ENCODE results near the gene GRID1.
"Not testable (repeated sequence)": the region's sequence is repeated elsewhere in the genome, so short reads cannot be mapped to it uniquely, and the experiment has no call there.

GRID1 gene

DNA sequence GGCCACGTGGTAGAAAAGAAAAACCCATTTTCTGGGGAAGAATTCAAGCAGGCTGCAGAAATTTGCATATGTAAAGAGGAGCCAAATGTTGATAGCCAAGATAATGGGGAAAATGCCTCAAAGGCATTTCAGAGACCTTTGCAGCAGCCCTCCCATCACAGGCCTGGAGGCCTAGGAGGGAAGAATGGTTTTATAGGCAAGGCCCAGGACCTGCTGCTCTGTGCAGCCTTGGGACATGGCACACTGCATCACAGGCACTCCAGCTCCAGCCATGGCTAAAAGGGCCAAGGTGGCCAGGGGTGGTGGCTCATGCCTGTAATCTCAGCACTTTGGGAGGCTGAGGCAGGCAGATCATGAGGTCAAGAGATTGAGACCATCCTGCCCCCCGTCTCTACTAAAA lies 128.5 kb downstream of the GRID1 start:
- H3K9me3 Mint-ChIP-seq (ENCODE audit: low read depth); H3K36me3 Mint-ChIP-seq; H3K27me3 Mint-ChIP-seq; H3K4me3 Mint-ChIP-seq; H3K27ac Mint-ChIP-seq; H3K4me1 Mint-ChIP-seq (ENCODE audit: low read depth): not testable (repeated sequence)

GRCh38 chr10:86234541-86235270 lies 131.9 kb downstream of the GRID1 start:
- no peak overlapping the region for H3K4me3 Mint-ChIP-seq
- peaks cover 2% of the 10 kb centered on the region for H3K36me3 Mint-ChIP-seq
- peaks cover 4% of the 10 kb centered on the region for H3K9me3 Mint-ChIP-seq (ENCODE audit: low read depth)
- no peak overlapping the region for H3K27ac Mint-ChIP-seq
- no peaks in the 10 kb centered on the region for H3K4me1 Mint-ChIP-seq (ENCODE audit: low read depth)
- H3K27me3 Mint-ChIP-seq: no peaks in the 10 kb centered on the region

GRCh38 chr10:86234107-86234506 lies 132.5 kb downstream of the GRID1 start:
- peaks cover 4% of the 10 kb centered on the region for H3K9me3 Mint-ChIP-seq (ENCODE audit: low read depth)
- peaks cover 2% of the 10 kb centered on the region for H3K36me3 Mint-ChIP-seq
- H3K27me3 Mint-ChIP-seq: no peaks in the 10 kb centered on the region
- H3K27ac Mint-ChIP-seq: no peak overlapping the region
- no peak overlapping the region for H3K4me3 Mint-ChIP-seq
- H3K4me1 Mint-ChIP-seq (ENCODE audit: low read depth): no peaks in the 10 kb centered on the region

GRCh38 chr10:86233131-86233530 lies 133.5 kb downstream of the GRID1 start:
- Mint-ChIP-seq H3K27ac (no peak overlapping the region), H3K36me3 (peaks cover 2% of the 10 kb centered on the region), H3K4me1 (ENCODE audit: low read depth) (no peaks in the 10 kb centered on the region), H3K27me3 (no peaks in the 10 kb centered on the region), H3K9me3 (ENCODE audit: low read depth) (peaks cover 4% of the 10 kb centered on the region), H3K4me3 (no peak overlapping the region)

DNA sequence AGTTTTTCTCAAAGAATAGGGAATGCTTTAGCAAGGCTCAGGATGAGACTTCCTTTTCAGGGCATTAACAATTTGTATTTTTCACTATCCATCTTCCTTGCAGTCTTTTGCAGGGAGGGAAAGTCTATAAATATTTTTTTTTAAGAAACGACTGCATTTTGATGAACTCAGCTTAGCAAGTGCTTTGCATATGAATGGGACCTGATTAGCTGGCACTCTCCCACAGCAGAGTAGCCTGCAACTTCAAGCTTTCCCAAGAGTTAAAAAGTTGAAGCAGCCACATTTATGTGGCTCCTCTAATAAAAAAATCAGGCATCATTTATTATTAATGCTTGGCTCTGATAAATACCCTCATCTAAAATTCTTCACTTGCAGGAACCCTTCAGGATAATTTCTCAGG lies 134.0 kb downstream of the GRID1 start:
- H3K36me3 Mint-ChIP-seq: peaks cover 2% of the 10 kb centered on the region
- H3K4me1 Mint-ChIP-seq (ENCODE audit: low read depth): no peaks in the 10 kb centered on the region
- no peaks in the 10 kb centered on the region for H3K27me3 Mint-ChIP-seq
- no peak overlapping the region for H3K4me3 Mint-ChIP-seq
- H3K9me3 Mint-ChIP-seq (ENCODE audit: low read depth): peaks cover 1% of the 10 kb centered on the region
- H3K27ac Mint-ChIP-seq: no peak overlapping the region

GRCh38 chr10:86231796-86232560 lies 134.6 kb downstream of the GRID1 start:
- Mint-ChIP-seq H3K36me3 (no peaks in the 10 kb centered on the region), H3K4me1 (ENCODE audit: low read depth) (no peaks in the 10 kb centered on the region), H3K4me3 (no peak overlapping the region), H3K27me3 (no peaks in the 10 kb centered on the region), H3K27ac (no peak overlapping the region), H3K9me3 (ENCODE audit: low read depth) (no peaks in the 10 kb centered on the region)

DNA sequence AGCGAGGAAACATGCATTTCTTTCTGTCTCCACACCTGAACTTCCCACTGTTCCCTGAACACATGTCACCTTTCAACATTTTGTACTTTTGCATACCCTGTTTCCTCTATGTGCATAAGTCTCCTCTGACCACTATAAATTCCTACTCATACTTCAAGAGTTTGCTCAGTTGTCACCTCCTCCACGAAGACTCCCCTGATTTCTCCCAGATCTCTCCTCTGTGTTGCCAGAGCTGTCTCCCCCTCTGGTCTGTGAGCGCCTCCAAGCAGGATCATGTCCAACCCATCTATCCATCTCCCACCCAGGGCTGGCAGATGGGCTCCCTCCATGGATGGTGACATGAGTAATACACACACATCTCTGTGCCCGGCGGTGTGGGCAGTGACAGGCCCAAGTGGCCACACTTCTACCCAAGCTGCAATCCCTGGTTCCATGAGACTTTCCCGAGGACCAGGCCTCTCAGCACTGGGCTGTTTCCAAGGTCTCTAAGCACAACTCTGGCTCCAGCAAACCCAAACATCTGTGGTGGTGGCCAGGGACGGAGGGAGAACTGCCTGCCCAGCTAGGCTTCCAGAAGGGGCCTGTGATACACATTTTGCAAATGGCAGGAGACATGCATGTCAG lies 135.9 kb downstream of the GRID1 start:
- Mint-ChIP-seq H3K27ac (no peak overlapping the region), H3K9me3 (ENCODE audit: low read depth) (no peaks in the 10 kb centered on the region), H3K4me3 (no peak overlapping the region), H3K27me3 (no peaks in the 10 kb centered on the region), H3K4me1 (ENCODE audit: low read depth) (no peaks in the 10 kb centered on the region), H3K36me3 (no peaks in the 10 kb centered on the region)

DNA sequence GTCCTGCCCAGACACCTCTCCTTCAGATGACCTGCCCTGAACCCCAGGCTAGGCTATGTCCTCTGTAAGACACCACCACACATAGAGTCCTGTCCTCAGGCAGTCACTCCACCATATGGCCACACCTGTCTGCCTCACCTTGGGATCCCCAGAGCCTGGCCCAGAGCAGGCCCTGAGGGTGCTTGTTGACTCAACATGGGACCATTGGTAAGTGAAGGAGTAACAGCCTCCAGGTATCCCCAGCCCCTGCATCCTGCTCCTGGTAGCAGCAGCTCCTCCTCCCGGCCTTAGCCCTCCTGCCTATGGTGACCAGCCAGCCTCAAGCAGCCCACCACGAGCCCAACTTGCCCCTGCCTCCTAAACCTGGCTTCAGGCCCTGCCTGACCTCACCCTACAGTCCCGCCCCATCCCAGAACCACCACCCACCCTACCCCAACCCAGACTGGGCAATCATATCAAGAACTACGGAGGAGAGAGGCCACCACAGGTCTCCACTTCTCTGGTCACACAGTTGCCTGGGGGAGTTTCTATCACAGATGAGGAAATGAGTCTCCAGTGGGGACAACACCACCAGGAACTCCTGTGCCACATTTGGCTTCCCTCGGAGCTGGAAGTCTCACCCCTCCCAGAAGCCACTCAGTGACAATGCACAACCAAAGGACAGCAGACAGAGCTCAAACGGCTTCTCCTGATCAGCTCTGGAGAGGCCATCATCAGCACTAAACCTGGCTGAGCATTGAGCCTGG lies 136.6 kb downstream of the GRID1 start:
- Mint-ChIP-seq H3K9me3 (ENCODE audit: low read depth) (no peaks in the 10 kb centered on the region), H3K27me3 (no peaks in the 10 kb centered on the region), H3K27ac (no peak overlapping the region), H3K36me3 (no peaks in the 10 kb centered on the region), H3K4me3 (no peak overlapping the region), H3K4me1 (ENCODE audit: low read depth) (no peaks in the 10 kb centered on the region)

DNA sequence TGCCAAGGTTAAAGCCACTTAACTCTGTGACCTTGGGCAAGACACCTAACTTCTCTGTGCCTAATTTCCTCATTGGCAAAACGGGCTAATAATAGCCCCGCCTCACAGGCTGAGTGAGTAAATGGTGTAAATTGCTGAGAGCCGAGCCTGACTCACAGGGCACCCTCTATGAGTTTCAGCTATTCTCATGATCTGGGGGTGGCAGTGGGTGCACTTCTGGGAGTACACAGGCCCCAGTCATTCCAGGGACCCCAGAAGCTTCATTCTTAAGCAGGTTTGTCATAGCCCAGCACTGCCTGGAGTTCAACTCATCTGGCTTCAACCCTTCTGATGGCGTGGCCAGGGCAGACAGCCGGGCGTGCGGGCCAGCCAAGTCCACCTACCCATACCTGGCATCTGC lies 137.2 kb downstream of the GRID1 start:
- no peak overlapping the region for H3K27ac Mint-ChIP-seq
- H3K36me3 Mint-ChIP-seq: no peaks in the 10 kb centered on the region
- H3K9me3 Mint-ChIP-seq (ENCODE audit: low read depth): no peaks in the 10 kb centered on the region
- no peaks in the 10 kb centered on the region for H3K27me3 Mint-ChIP-seq
- H3K4me3 Mint-ChIP-seq: no peak overlapping the region
- H3K4me1 Mint-ChIP-seq (ENCODE audit: low read depth): no peaks in the 10 kb centered on the region

DNA sequence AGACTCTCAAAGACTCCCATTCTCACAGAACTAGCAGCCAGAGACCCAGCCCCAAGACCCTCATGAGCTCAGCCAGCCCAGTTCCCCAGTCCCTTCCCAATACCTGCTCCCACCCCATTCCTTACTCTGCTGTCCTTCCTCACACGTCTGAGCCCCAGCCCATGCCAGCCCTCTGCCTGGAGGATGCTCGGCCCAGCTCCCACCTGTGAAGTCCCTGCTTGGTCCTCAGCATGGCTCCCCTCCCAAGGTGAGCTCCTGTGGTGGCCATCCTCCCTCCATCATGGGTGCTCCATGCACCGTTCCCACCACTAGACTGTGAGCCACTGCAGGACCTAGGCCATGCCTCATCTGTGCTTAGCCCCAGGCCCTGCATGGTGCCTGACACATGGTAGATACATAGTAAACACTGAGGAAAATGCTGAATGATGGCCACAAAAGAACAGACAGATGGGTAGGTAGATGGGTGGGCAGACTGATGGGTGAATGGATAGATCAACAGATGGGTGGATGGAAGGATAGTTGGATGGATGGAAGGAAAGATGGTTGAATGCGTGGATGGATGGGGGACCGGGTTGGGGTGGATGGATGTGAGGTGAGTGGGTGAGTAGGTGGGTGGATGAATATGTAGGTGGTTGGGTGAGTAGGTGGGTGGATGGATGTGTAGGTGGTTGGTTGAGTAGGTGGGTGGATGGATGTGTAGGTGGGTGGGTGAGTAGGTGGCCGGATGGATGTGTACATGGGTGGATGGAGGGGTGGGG lies 138.9 kb downstream of the GRID1 start:
- H3K27me3 Mint-ChIP-seq: no peaks in the 10 kb centered on the region

GRCh38 chr10:86226781-86227201 lies 139.8 kb downstream of the GRID1 start:
- Mint-ChIP-seq H3K4me3 (no peak overlapping the region), H3K4me1 (ENCODE audit: low read depth) (no peaks in the 10 kb centered on the region), H3K9me3 (ENCODE audit: low read depth) (no peaks in the 10 kb centered on the region), H3K36me3 (no peaks in the 10 kb centered on the region), H3K27me3 (no peaks in the 10 kb centered on the region), H3K27ac (no peak overlapping the region)

More for the DNA sequence above, 138.9 kb downstream of the GRID1 start:
- Mint-ChIP-seq H3K36me3 (no peaks in the 10 kb centered on the region), H3K9me3 (ENCODE audit: low read depth) (no peaks in the 10 kb centered on the region), H3K27ac (no peak overlapping the region), H3K4me3 (no peak overlapping the region), H3K4me1 (ENCODE audit: low read depth) (no peaks in the 10 kb centered on the region)

DNA sequence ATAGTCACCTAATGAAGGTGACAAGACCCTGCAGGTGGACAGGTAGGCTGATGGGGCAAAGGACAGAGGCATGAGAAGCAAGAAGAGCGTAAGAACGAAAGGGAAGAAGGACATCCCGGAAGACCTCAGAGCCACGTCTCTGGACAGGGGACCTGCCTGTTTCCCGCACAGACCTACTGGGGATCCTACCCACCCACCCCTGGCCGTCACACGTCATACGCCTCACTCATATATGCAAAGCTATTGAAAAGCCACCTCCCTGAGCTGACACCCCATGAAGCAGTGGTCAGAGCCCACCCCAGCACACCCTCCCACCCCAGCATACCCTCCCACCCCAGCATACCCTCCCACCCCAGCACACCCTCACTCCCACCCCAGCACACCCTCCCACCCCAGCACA lies 140.6 kb downstream of the GRID1 start:
- H3K27me3 Mint-ChIP-seq: no peaks in the 10 kb centered on the region
- H3K4me3 Mint-ChIP-seq: no peak overlapping the region
- no peak overlapping the region for H3K27ac Mint-ChIP-seq
- no peaks in the 10 kb centered on the region for H3K36me3 Mint-ChIP-seq
- H3K4me1 Mint-ChIP-seq (ENCODE audit: low read depth): no peaks in the 10 kb centered on the region
- H3K9me3 Mint-ChIP-seq (ENCODE audit: low read depth): no peaks in the 10 kb centered on the region

- Mint-ChIP-seq H3K4me1 (ENCODE audit: low read depth) (no peaks in the 10 kb centered on the region), H3K27me3 (no peaks in the 10 kb centered on the region), H3K36me3 (no peaks in the 10 kb centered on the region), H3K9me3 (ENCODE audit: low read depth) (no peaks in the 10 kb centered on the region), H3K4me3 (no peak overlapping the region), H3K27ac (no peak overlapping the region)
Measured at GRCh38 chr10:86225103-86225782, 141.4 kb downstream of the GRID1 start.

All from activated naive CD8-positive, alpha-beta T cell (primary cell).